Activated effector memory CD4-positive, alpha-beta T cell treated with Interleukin-2 at 50 U/mL for 16 hours (primary cell): ENCODE measurements around the gene POU6F2.
"Not testable (repeated sequence)": the region's sequence is repeated elsewhere in the genome, so short reads cannot be mapped to it uniquely, and the experiment has no call there.

ENCODE experiments used
- DNase-seq: peaks from one replicate; pipeline ENCODE4 v3.0.0-alpha.2; 2020

POU6F2 gene

GRCh38 chr7:39001595-39001994 lies 23.9 kb downstream of the POU6F2 start:
- no peak for DNase-seq

GRCh38 chr7:39002755-39003154 lies 25.0 kb downstream of the POU6F2 start:
- no peak for DNase-seq

- no peak for DNase-seq
Measured at GRCh38 chr7:39005036-39005435, 27.3 kb downstream of the POU6F2 start.

GRCh38 chr7:39005461-39005860 lies 27.8 kb downstream of the POU6F2 start:
- DNase-seq, result no peak

- DNase-seq, result not testable (repeated sequence)
Measured at GRCh38 chr7:39013049-39013939, 35.6 kb downstream of the POU6F2 start.

GRCh38 chr7:39016609-39017008 lies 38.9 kb downstream of the POU6F2 start:
- DNase-seq, result no peak

GRCh38 chr7:39017369-39017915 lies 39.7 kb downstream of the POU6F2 start:
- DNase-seq, result no peak

- DNase-seq, result no peak
Measured at GRCh38 chr7:39022796-39023195, 45.1 kb downstream of the POU6F2 start.

- DNase-seq, result no peak
Measured at GRCh38 chr7:39027491-39027890, 49.8 kb downstream of the POU6F2 start.

- no peak for DNase-seq
Measured at GRCh38 chr7:39033885-39034624, 56.3 kb downstream of the POU6F2 start.

- DNase-seq, result no peak
Measured at GRCh38 chr7:39035156-39035555, 57.4 kb downstream of the POU6F2 start.

- DNase-seq, result no peak
Measured at GRCh38 chr7:39035903-39036302, 58.2 kb downstream of the POU6F2 start.

- DNase-seq, result no peak
Measured at GRCh38 chr7:39042670-39043069, 65.0 kb downstream of the POU6F2 start.

- DNase-seq, result no peak
Measured at GRCh38 chr7:39043531-39043930, 65.8 kb downstream of the POU6F2 start.

- DNase-seq, result no peak
Measured at GRCh38 chr7:39044489-39044888, 66.8 kb downstream of the POU6F2 start.

GRCh38 chr7:39045231-39045630 lies 67.5 kb downstream of the POU6F2 start:
- no peak for DNase-seq

GRCh38 chr7:39051279-39051678 lies 73.6 kb downstream of the POU6F2 start:
- DNase-seq, result no peak

GRCh38 chr7:39051707-39052106 lies 74.0 kb downstream of the POU6F2 start:
- DNase-seq, result no peak

GRCh38 chr7:39054731-39055130 lies 77.0 kb downstream of the POU6F2 start:
- DNase-seq, result no peak

- DNase-seq, result no peak
Measured at GRCh38 chr7:39056153-39056552, 78.4 kb downstream of the POU6F2 start.

GRCh38 chr7:39062811-39063210 lies 85.1 kb downstream of the POU6F2 start:
- DNase-seq, result no peak

- no peak for DNase-seq
Measured at GRCh38 chr7:39069031-39069430, 91.3 kb downstream of the POU6F2 start.
